HG02943 (cell line): Measurements from ENCODE around the gene PHB1.
"Not testable (repeated sequence)": the region's sequence is repeated elsewhere in the genome, so short reads cannot be mapped to it uniquely, and the experiment has no call there.

Experiments
- ATAC-seq: cut with Tn5 transposase; IDR thresholded peaks from one replicate; pipeline ENCODE4 v1.9.1; 2021; ENCODE audit warnings: mild to moderate bottlenecking, low read depth, moderate library complexity; ENCODE audit not compliant: unreplicated experiment

The PHB1 gene

DNA sequence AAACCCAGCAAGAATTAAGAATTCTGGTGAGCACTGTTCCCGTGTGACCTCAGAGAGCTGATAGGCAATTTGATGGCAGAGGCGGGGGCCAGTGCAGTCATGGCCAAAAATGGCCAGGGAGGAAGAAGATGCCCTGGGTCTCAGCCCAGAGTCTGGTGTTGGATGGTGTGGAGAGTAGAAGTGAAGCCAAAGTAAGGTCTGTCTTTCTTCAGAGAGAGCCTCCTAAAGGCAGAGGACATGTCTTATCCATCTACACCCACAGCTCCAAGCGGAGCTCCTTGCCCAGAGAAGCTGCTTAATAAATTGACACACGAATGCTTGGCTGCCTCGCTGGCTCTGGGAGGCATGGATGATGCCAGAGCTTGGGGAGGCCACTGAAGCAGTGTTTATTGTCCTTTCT lies 32.9 kb downstream of the PHB1 start:
- no peak for ATAC-seq

DNA sequence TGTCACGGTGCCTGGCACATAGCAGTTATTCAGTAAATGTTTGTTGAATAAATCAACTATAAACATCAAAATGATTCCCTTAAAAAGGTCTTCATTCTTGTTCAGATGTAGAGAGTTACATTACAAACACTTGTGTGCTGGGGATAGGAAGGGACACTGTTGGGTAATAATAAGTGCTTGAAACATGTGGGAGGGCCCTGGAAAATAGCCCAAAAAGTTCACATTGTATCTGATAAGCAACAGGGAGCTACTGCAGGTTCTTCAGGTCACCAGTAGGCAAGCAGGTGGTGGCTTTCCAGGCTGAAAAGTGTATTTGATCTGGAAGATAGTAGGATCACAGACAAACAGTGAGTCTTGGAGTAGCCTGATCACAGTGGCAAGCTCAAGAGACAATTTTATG lies 33.6 kb downstream of the PHB1 start:
- no peak for ATAC-seq

- no peak for ATAC-seq
Observed at GRCh38 chr17:49379926-49380325, 34.8 kb downstream of the PHB1 start.

DNA sequence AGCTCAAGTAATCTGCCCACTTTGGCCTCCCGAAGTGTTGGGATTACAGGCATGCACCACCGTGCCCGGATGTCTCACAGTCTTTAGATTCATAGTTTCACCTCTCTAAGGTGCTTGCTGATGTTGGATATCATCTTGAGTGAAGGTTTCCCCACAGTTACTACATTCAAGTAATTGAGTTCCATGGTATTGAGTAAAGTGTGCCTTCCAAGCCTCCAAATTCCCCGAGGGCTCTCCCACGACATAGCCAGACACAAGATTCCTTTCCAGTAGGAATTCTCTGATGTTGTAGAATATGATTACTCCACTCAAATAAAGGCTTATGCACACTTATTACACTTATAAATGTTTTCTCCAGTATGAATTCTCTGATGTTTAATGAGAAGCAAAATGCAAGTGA lies 36.4 kb downstream of the PHB1 start:
- ATAC-seq, result no peak

DNA sequence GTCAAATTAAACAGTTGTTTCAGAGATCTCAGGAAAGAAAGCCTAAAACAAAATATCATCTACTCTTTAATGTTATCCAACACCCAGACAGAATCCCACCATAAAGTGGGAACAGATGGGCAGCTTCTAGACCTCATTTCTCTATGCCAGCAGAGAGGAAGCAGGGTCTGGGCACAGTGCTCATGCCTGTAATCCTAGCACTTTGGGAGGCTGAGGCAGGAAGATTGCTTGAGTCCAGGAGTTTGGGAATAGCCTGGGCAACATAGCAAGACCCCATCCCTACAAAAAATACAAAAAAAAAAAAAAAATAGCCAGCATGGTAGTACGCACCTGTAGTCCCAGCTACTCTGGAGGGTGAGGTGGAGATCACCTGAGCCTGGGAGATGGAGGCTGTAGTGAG lies 39.1 kb downstream of the PHB1 start:
- no peak for ATAC-seq

GRCh38 chr17:49373115-49373514 lies 41.6 kb downstream of the PHB1 start:
- no peak for ATAC-seq

DNA sequence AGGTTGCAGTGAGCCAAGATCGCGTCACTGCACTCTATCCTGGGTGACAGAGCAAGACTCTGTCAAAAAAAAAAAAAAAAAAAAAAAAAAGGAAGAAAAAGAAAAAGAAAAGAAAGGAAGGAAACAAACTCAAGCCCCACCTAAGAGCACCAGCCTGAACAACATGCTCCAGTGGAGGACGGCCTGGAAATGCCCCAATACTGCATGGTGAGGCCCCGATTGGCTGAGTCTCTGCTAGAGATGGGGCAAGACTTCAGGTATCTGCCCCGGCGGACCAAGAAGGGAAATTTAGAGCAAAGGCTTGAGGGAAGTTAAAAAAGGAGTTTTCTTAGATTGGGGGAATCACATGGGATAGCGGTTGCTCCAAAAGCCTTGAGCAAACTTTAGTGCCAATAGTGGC lies 42.3 kb downstream of the PHB1 start:
- no peak for ATAC-seq

- ATAC-seq, result no peak
Observed at GRCh38 chr17:49370971-49371834, 43.5 kb downstream of the PHB1 start.

- no peak for ATAC-seq
Observed at GRCh38 chr17:49369760-49370159, 44.9 kb downstream of the PHB1 start.

- no peak for ATAC-seq
Observed at GRCh38 chr17:49369089-49369488, 45.6 kb downstream of the PHB1 start.

- ATAC-seq, result no peak
Observed at GRCh38 chr17:49365667-49366066, 49.0 kb downstream of the PHB1 start.

DNA sequence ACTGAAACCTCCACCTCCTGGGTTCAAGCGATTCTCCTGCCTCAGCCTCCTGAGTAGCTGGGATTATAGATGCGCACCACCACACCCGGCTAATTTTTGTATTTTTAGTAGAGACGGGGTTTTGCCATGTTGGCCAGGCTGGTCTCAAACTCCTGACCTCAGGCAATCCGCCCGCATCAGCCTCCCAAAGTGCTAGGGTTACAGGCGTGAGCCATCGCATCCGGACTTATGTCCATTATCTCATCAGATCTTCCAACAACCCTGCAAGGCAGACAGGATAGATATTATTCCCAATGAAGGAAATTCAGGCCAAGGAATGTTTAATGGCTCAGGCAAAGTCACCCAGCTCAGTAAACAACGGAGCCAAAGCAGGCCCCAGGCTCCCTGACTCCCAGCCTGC lies 49.6 kb downstream of the PHB1 start:
- not testable (repeated sequence) for ATAC-seq

- ATAC-seq, result no peak
Observed at GRCh38 chr17:49364119-49364518, 50.6 kb downstream of the PHB1 start.

- no peak for ATAC-seq
Observed at GRCh38 chr17:49363251-49363650, 51.4 kb downstream of the PHB1 start.

GRCh38 chr17:49362723-49363117 lies 52.0 kb downstream of the PHB1 start:
- ATAC-seq, result peak; percentile 5

DNA sequence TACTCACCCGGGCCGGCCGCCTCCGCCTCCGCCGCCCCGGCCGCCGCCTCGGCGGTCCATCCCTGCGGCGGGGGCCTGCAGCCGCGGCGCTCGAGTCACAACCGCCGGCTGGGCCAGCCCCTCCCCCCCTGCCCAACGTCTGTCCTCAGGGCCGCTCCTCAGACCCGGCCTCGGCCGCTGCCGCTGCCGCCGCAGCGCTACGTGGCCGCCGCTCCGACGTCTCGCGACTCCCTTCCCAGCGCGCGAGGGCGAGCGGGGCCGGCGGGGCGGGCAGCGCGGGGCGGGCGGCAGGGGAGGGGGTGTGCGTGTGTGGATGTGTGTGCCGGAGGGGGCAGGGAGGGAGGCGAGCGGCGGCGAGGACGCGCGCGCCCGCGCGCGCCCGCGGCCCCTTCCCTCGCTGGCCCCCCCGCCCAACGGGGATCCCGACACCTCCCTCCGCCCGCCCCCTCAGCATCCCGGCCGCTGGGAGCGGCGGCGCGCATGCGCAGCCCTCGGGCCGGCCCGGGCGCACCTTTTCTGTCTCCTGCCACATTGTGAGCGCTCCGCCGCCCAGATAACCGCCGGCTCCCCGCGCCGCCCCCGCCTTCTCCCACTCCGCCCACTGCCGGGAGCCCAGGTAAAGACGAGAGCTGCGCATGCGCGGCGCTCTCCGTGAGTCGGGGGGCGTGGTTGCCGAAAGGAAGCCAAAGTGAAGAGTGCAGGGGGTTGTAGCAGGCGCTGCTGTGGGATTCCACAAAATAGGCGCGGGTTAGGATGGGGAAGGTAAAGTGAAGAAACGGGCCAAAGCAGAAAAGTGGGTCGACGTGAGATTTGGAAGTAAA lies 52.6 kb downstream of the PHB1 start, which contains the start of gene ZNF652:
Gene ZNF652, minus strand, starts transcription at position 349 of the 821 bp plus-strand sequence. CDS start 44,525 bp downstream, outside the sequence.
- ATAC-seq, result peak; percentile 65

GRCh38 chr17:49361129-49361901 lies 53.4 kb downstream of the PHB1 start:
- peak; percentile 39 for ATAC-seq

DNA sequence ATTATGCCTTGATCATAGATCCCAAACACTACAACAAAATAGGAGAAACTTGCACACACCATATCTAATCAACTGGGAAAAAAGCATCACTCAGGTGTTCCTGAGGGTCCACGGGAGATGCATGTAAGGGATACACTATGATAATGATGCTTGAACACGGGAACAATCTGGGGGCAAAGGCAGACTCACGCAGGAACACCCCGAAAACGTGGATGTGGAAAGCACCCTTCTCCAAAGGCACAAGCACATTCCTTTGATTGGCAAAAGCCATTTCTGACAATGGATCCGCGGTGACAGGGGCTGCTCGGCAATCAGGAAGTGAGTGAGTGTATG lies 53.9 kb downstream of the PHB1 start:
- no peak for ATAC-seq

DNA sequence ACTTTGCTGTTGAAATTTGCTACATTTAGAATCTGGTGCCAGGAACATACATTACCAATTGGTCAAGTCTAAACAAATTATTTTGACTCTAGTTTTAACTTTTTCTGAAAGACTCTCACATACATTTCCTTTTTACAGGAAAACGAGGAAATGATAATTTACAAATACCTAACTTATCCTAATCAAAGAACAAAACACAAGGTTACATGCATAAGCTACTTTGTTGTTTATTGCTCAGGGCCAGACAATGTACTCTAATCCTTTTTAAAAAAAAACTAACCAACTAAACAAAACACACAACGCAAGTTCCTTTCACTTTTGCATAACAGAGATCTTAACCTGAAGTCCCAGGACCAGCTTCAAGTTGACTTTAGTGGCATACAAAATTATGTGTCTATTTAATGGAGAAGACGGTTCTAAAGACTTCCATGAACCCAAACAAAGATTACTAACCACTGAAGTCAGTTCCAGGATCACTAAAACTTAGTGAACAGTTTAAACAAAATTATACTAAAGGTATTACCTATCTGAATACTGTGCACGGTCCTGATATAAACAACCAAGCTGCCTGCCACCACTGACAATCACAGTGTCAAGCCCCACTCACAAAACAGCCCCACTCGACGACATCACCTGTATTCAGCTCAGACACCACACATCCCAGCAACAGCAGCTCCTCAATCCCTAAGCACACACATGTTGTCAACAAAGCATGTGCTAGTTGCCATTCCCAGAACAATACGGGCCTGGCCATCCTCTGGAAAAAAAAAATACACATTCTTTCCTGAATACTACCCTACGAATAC lies 54.5 kb downstream of the PHB1 start:
- no peak for ATAC-seq

GRCh38 chr17:49358641-49359247 lies 55.9 kb downstream of the PHB1 start:
- no peak for ATAC-seq
